NCI-H1417 treated with DMSO at 0.1 percent for 48 hours (cell line): ENCODE measurements around the gene MESP2.

ENCODE experiments used
- DNase-seq: peaks from one replicate; lab custom pipeline; 2025; lab: John Stamatoyannopoulos, UW

The MESP2 gene

GRCh38 chr15:89802231-89802928, 26.2 kb downstream of the MESP2 start:
- no peak for DNase-seq

DNA sequence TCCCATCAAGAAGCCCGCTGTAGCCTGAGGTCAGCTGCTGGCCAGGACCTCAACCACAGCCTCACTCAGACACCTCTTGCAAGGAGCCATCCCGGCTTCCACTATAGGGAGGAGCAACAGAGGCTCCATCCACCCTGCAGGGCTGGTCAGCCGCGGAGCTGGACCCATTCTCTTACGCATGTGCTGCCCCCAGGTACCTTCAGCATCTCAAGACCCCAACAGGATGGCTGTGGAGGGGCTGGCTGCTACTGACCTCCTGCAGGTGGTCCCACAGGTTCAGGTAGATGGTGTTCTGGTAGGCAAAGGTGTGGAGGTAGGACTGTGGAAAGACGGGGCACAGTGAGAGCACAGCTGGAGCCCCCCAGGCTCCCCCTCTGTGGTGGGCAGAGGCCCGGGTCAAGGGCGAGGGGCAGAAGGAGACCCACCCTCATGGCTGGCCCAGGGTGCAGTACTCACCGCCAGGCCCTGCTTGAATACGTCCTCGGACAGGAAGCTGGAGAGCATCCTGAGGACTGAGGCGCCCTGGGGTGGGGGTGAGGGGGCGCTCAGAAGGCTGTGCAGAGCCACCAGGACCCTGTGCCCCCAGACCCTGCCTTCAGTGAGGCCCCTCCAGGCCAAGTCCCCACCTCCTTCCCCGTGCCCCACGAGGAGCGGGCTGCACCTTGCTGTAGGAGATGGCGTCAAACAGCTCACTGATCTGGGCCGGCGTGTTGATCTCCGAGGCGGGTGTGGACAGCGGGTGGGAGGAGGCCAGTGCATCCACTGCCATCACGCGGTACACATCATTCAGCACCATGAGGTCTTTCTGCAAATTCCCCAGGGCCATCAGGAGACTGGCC, 27.1 kb downstream of the MESP2 start:
- DNase-seq: no peak

- no peak for DNase-seq
Measured at GRCh38 chr15:89803941-89804800, 28.0 kb downstream of the MESP2 start.

- no peak for DNase-seq
Measured at GRCh38 chr15:89805241-89806209, 29.4 kb downstream of the MESP2 start.

- no peak for DNase-seq
Measured at GRCh38 chr15:89806210-89806558, 30.1 kb downstream of the MESP2 start.

DNA sequence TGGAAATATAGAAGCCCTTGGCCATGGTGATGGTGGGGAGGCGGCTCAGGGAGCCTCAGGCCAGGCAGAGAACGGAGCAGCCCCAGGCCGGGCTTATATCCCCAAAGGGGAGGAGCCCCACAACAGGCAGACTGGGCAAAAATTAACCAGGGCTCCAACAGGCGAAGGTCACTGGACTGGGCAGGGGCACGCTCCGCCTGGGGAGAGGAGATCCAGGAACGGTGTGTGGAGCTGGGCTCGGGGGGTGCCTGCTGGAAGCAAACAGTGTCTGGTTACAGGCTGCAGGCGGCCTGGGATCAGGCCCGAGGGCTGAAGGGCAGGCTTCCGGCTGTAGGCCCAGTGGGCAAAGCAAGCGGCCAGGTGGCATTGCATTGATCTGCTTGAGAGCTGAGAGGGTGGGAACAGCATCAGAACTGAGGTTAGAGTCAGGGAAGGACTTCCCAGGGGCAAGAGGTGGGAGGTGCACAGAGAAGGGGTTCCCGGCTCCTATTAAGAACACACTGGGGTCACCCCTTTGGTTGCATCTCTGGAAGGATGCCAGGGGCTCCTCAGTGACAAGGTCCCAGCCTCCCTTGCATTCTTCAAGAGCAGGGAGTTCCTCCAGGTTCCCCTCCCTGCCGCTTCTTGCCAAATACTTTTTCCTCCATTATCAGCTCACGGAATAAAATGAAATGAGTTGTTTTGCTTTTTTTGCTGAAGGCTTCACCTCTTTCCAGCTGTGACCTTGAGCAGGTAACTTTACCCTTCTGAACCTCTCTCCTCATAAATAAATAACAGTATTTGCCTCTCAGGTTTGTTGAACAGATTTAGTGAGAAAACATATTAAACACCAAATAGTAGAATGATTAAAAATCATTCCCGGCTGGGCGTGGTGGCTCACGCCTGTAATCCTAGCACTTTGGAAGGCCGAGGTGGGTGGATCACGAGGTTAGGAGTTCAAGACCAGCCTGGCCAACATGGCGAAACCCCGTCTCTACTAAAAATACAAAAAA, 30.7 kb downstream of the MESP2 start:
- no peak for DNase-seq

DNA sequence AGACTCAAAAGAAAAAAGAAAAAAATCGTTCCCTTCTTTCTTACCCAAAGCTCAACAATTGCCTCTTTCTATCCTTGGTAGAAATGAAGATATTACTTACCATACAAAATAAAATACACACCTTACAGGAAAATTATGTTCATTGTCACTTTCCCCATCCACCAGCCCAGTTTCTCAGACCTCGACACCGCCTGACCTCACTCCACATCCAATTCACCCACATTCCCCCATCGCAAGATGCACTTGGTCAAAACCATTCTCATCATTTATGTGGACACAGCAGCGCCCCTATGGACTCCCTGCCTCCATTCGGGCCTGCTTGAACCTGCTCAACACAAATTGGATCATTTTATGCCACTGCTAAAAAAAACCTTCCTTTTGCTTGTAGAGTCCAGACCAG, 31.6 kb downstream of the MESP2 start:
- DNase-seq: no peak

- DNase-seq: no peak
Measured at GRCh38 chr15:89808160-89808870, 32.2 kb downstream of the MESP2 start.

DNA sequence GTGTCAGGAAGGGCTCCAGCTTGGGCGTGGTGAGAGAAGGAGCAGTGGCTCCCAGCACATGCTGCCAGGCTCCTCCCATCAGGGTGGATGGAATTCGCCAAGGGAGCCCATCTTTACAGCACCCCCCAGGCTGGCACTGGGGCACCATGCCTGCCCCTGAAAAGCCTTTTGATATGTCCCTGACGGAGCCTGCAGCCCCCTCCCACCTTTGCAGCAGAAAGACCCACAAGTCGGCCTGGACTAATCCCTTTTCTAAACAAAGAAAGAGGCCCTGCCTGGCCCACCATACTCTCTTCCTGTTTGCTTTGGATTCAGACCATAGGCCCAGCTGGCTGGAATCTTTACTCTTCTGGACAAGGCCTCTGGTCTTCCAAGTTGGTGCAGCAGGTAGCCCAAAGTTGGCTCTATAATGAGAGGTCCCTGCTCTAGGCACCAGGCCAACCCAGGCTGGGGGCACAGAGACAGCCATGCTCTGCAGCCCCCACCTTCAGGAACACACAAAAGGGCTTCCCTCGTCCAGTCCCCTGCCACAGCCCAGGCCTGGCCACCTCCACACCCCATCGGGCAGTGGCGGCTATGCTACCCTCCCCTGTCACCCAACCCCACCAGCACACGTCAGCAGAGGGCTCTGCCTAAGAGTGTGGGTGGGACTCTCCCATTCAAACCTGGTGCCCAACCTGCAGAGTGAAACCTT, 33.1 kb downstream of the MESP2 start:
- DNase-seq: no peak

DNA sequence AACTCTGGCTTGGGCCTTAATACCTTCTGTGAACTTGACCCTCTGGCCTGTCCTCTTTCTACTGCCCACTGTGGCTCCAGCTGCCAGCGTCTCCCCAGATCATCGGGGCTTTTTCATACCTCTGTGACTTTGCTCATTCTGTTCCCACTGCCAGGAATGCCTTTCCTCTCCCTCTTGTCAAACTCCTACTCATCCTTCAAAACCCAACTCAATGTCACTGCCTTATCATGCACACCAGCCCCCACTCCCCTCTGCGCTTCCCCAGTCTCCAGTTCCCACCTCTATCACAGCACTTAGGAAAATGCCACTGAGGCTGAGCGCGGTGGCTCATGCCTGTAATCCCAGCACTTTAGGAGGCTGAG, 33.6 kb downstream of the MESP2 start:
- DNase-seq: no peak

GRCh38 chr15:89810837-89811236, 34.7 kb downstream of the MESP2 start:
- no peak for DNase-seq

GRCh38 chr15:89812011-89812846, 36.1 kb downstream of the MESP2 start:
- DNase-seq: no peak

GRCh38 chr15:89812847-89813320, 36.8 kb downstream of the MESP2 start:
- no peak for DNase-seq

DNA sequence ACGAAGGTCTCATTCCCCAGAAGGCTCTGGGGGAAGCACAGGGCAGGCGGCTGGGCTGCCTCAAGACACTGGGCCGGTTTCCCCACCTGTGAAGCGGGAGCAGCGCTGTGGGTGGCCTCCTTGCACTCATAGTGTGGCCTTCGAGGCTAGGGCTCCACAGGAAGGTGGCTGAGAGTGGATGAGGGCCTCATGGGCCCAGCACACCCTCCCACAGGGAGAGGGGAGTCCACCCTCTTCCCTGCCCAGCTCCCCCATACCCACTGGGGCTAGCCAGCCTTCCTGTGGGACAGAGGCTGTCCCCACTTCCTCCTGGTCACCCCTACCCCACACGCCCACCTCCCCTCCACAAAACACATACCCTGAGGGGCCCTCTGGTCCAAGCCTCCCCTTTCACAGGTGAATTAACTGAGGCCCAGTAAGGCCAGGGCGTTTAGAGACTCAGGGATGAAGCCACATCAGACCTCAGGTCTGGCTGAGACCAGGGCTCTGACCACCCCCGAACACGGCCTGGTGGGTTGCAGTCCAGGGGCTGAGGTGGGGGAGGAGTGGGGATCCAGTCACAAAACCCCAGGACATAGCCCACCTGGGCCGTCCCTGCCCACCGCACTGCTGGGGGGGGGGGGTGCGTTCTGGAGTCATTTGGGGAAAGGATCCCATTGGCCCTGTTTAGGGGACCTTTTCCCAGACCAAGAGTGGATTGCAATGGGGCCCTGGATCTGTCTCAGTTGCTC, 37.4 kb downstream of the MESP2 start:
- DNase-seq: no peak

GRCh38 chr15:89814112-89814742, 38.1 kb downstream of the MESP2 start:
- no peak for DNase-seq

GRCh38 chr15:89815769-89816168, 39.6 kb downstream of the MESP2 start:
- DNase-seq: no peak
